GM23338 (cell line): ENCODE measurements around the gene MOK. TPM values are rescaled to one million over a fixed set of nuclear protein-coding genes. Genes with fewer than 3 reads are reported as not detected.

Source experiments
- ATAC-seq: fragments of 200-7000 bp; cut with Tn5 transposase; 3 replicates; pipeline ENCODE4 v1.9.1; 2020
- DNase-seq: peaks from one replicate; pipeline ENCODE4 v3.0.0-alpha.2; 2015; ENCODE audit warnings: low spot score
- H2AFZ ChIP-seq: fragments of 200-600 bp; sonication (generic); 2 replicates; pipeline ENCODE4 v1.8.0; 2016; ENCODE audit warnings: antibody characterized with exemption, mild to moderate bottlenecking, moderate library complexity
- H3F3A ChIP-seq: fragments of 200-600 bp; sonication (generic); replicated peaks from 2 replicates; pipeline ENCODE4 v1.8.0; 2017; ENCODE audit warnings: antibody characterized with exemption, mixed run types, low read depth
- H3K27ac ChIP-seq: fragments of 200-600 bp; sonication (generic); 2 replicates; pipeline ENCODE4 v1.6.1; 2016; ENCODE audit warnings: low read depth
- H3K27me3 ChIP-seq: fragments of 200-600 bp; sonication (generic); 2 replicates; pipeline ENCODE4 v1.8.0; 2016; ENCODE audit warnings: mild to moderate bottlenecking, mixed run types, moderate library complexity; ENCODE audit not compliant: insufficient read depth
- H3K36me3 ChIP-seq: fragments of 200-600 bp; sonication (generic); 2 replicates; pipeline ENCODE4 v1.8.0; 2016; ENCODE audit warnings: mild to moderate bottlenecking; ENCODE audit not compliant: insufficient read depth
- H3K4me1 ChIP-seq: fragments of 200-600 bp; sonication (generic); 2 replicates; pipeline ENCODE4 v1.8.0; 2016; ENCODE audit warnings: mild to moderate bottlenecking, moderate library complexity; ENCODE audit not compliant: insufficient read depth
- H3K4me2 ChIP-seq: fragments of 200-600 bp; sonication (generic); 2 replicates; pipeline ENCODE4 v1.7.1; 2017; ENCODE audit warnings: mixed run types
- H3K4me3 ChIP-seq: fragments of 200-600 bp; sonication (generic); 2 replicates; pipeline ENCODE4 v1.6.1; 2016; ENCODE audit warnings: mixed run types
- H3K79me2 ChIP-seq: fragments of 200-600 bp; sonication (generic); replicated peaks from 2 replicates; pipeline ENCODE4 v1.8.0; 2017; ENCODE audit warnings: mild to moderate bottlenecking; ENCODE audit not compliant: insufficient read depth
- H3K9me2 ChIP-seq: fragments of 200-600 bp; sonication (generic); 2 replicates; pipeline ENCODE4 v1.8.0; 2017; ENCODE audit not compliant: insufficient read depth
- H4K20me1 ChIP-seq: fragments of 200-600 bp; sonication (generic); replicated peaks from 2 replicates; pipeline ENCODE4 v1.8.0; 2017; ENCODE audit warnings: mild to moderate bottlenecking; ENCODE audit not compliant: insufficient read depth
- H3K27ac Mint-ChIP-seq: 2 replicates; pipeline ENCODE4 v1.8.0; 2020; ENCODE audit warnings: inconsistent platforms, mild to moderate bottlenecking, moderate library complexity, mixed read lengths
- H3K27me3 Mint-ChIP-seq: 3 replicates; pipeline ENCODE4 v1.8.0; 2022; ENCODE audit warnings: low read depth, mild to moderate bottlenecking, moderate library complexity, mixed read lengths, inconsistent platforms; ENCODE audit not compliant: insufficient read depth, poor library complexity
- H3K36me3 Mint-ChIP-seq: 3 replicates; pipeline ENCODE4 v1.8.0; 2021; ENCODE audit warnings: low read depth, mild to moderate bottlenecking, inconsistent platforms, moderate library complexity, mixed read lengths
- H3K4me1 Mint-ChIP-seq: 3 replicates; pipeline ENCODE4 v1.8.0; 2020; ENCODE audit warnings: mild to moderate bottlenecking, inconsistent platforms, mixed read lengths
- H3K4me3 Mint-ChIP-seq: 3 replicates; pipeline ENCODE4 v1.8.0; 2021; ENCODE audit warnings: moderate library complexity, mild to moderate bottlenecking, inconsistent platforms, mixed read lengths
- H3K9me3 Mint-ChIP-seq: 3 replicates; pipeline ENCODE4 v1.8.0; 2020; ENCODE audit warnings: moderate library complexity, mild to moderate bottlenecking, inconsistent platforms, mixed read lengths
- CREB1 ChIP-seq: fragments of 250-450 bp; sonication (Bioruptor Pico); IDR thresholded peaks from 2 replicates; pipeline ENCODE4 v1.5.0; 2020; ENCODE audit warnings: low read depth, mild to moderate bottlenecking, moderate library complexity
- EZH2 ChIP-seq: fragments of 200-600 bp; sonication (generic); IDR thresholded peaks from one replicate; pipeline ENCODE4 v1.8.0; 2017; ENCODE audit warnings: antibody characterized with exemption, mild to moderate bottlenecking, low read depth; ENCODE audit not compliant: unreplicated experiment
- EZH2phosphoT487 ChIP-seq: fragments of 200-600 bp; sonication (generic); IDR thresholded peaks from one replicate; pipeline ENCODE4 v1.8.1; 2018; ENCODE audit warnings: antibody characterized with exemption; ENCODE audit not compliant: unreplicated experiment
- JUNB ChIP-seq: IDR thresholded peaks from one replicate; pipeline ENCODE4 v1.6.1; 2016; ENCODE audit warnings: antibody characterized with exemption; ENCODE audit not compliant: unreplicated experiment
- NANOG ChIP-seq: IDR thresholded peaks from 2 replicates; pipeline ENCODE4 v1.6.1; 2016; ENCODE audit warnings: antibody characterized with exemption, borderline replicate concordance
- POLR2AphosphoS5 ChIP-seq: IDR thresholded peaks from 2 replicates; pipeline ENCODE4 v1.6.1; 2016; ENCODE audit warnings: antibody characterized with exemption, low read depth
- STAT1 ChIP-seq: IDR thresholded peaks from one replicate; pipeline ENCODE4 v1.6.1; 2016; ENCODE audit warnings: antibody characterized with exemption; ENCODE audit not compliant: unreplicated experiment
- ZNF114 ChIP-seq: fragments of 250-450 bp; sonication (Bioruptor Pico); IDR thresholded peaks from 2 replicates; pipeline ENCODE4 v1.5.0; 2020; ENCODE audit warnings: mild to moderate bottlenecking, moderate library complexity
- ZNF331 ChIP-seq: fragments of 250-450 bp; sonication (Bioruptor Pico); IDR thresholded peaks from 2 replicates; pipeline ENCODE4 v1.5.0; 2020; ENCODE audit warnings: low read depth, mild to moderate bottlenecking, moderate library complexity
- polyA plus RNA-seq: library from polyadenylated mRNA; unstranded; fragments of >200 nt; fragmentation: Nextera tagmentation; extraction: Ambion mirVana; gene quantifications from 2 replicates; pipeline ENCODE4 v1.2.1, GENCODE V29; 2016
- total RNA-seq: library from RNA; depleted of rRNA; stranded (reverse); fragments of >200 nt; shearing (Covaris generic); gene quantifications from 2 replicates; pipeline ENCODE4 v1.2.3, GENCODE V29; 2014
- TF ChIP-seq, protein P1 (sequence below): fragments of 250-450 bp; sonication (Bioruptor Pico); IDR thresholded peaks from 2 replicates; pipeline ENCODE4 v1.5.0; 2020; ENCODE audit warnings: mild to moderate bottlenecking, moderate library complexity
- TF ChIP-seq, protein P2 (sequence below), 2 experiments: fragments of 200-600 bp in 1 of 2; sonication (generic) in 1 of 2; conservative IDR thresholded peaks; 2 replicates each; pipeline versions ENCODE4 v1.5.1 to v1.6.1; 2016 to 2017; ENCODE audit warnings: antibody characterized with exemption in 2 of 2, low read depth in 2 of 2, mild to moderate bottlenecking in 2 of 2, moderate library complexity in 1 of 2
- TF ChIP-seq, protein P3 (sequence below): IDR thresholded peaks from 2 replicates; pipeline ENCODE4 v1.6.1; 2016; ENCODE audit warnings: antibody characterized with exemption
- TF ChIP-seq, protein P4 (sequence below): IDR thresholded peaks from one replicate; pipeline ENCODE4 v1.6.1; 2018; ENCODE audit warnings: antibody characterized with exemption; ENCODE audit not compliant: unreplicated experiment

MOK gene
- total and polyA plus RNA-seq, 2 experiments from 2014 or later = 3.1 TPM

DNA sequence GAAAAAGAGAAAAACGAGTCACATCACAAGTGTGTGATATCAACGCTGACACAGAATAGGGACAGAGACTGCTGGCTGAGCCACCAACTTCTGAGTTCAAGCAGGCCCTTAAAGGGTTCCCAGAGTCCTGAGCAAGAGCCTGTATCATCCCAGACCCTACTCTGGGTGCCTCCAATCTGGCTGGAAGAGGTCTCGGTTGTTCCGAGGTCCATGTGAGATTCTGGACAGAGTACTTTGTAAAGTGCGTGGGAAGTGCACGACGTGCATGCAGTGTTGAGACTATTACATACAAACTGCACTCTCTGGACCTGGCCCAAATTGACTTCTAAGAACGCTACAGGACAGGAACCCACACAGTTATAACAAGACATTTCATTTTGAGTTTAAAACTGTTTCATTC lies 40.6 kb downstream of the MOK start:
- Histone ChIP-seq H3K4me1 (no peaks in the 10 kb centered on the region), H2AFZ (peak overlapping the region; percentile 38; the same call in 1 of the 2 replicates), H3K27ac (no peak overlapping the region), H3F3A (no peaks in the 10 kb centered on the region), H3K79me2 (no peaks in the 10 kb centered on the region), H3K27me3 (no peaks in the 10 kb centered on the region), H3K4me2 (no peak overlapping the region), H3K9me2 (no peaks in the 10 kb centered on the region), H3K36me3 (no peaks in the 10 kb centered on the region), H3K4me3 (no peak overlapping the region), H4K20me1 (no peaks in the 10 kb centered on the region)
- Mint-ChIP-seq H3K27me3 (peaks cover 1% of the 10 kb centered on the region), H3K4me3 (no peak overlapping the region), H3K27ac (no peak overlapping the region), H3K9me3 (no peaks in the 10 kb centered on the region; the same call in 2 of the 3 replicates), H3K36me3 (no peaks in the 10 kb centered on the region), H3K4me1 (peaks cover 7% of the 10 kb centered on the region; the same call in 2 of the 3 replicates)
- TF ChIP-seq POLR2AphosphoS5 (no peak), JUNB (no peak), CREB1 (CRISPR knock-in tag) (no peak), ZNF331 (CRISPR knock-in tag) (no peak), EZH2 (no peak), NANOG (no peak), STAT1 (no peak), EZH2phosphoT487 (no peak), ZNF114 (CRISPR knock-in tag) (no peak)
- TF ChIP-seq, protein P1, sequence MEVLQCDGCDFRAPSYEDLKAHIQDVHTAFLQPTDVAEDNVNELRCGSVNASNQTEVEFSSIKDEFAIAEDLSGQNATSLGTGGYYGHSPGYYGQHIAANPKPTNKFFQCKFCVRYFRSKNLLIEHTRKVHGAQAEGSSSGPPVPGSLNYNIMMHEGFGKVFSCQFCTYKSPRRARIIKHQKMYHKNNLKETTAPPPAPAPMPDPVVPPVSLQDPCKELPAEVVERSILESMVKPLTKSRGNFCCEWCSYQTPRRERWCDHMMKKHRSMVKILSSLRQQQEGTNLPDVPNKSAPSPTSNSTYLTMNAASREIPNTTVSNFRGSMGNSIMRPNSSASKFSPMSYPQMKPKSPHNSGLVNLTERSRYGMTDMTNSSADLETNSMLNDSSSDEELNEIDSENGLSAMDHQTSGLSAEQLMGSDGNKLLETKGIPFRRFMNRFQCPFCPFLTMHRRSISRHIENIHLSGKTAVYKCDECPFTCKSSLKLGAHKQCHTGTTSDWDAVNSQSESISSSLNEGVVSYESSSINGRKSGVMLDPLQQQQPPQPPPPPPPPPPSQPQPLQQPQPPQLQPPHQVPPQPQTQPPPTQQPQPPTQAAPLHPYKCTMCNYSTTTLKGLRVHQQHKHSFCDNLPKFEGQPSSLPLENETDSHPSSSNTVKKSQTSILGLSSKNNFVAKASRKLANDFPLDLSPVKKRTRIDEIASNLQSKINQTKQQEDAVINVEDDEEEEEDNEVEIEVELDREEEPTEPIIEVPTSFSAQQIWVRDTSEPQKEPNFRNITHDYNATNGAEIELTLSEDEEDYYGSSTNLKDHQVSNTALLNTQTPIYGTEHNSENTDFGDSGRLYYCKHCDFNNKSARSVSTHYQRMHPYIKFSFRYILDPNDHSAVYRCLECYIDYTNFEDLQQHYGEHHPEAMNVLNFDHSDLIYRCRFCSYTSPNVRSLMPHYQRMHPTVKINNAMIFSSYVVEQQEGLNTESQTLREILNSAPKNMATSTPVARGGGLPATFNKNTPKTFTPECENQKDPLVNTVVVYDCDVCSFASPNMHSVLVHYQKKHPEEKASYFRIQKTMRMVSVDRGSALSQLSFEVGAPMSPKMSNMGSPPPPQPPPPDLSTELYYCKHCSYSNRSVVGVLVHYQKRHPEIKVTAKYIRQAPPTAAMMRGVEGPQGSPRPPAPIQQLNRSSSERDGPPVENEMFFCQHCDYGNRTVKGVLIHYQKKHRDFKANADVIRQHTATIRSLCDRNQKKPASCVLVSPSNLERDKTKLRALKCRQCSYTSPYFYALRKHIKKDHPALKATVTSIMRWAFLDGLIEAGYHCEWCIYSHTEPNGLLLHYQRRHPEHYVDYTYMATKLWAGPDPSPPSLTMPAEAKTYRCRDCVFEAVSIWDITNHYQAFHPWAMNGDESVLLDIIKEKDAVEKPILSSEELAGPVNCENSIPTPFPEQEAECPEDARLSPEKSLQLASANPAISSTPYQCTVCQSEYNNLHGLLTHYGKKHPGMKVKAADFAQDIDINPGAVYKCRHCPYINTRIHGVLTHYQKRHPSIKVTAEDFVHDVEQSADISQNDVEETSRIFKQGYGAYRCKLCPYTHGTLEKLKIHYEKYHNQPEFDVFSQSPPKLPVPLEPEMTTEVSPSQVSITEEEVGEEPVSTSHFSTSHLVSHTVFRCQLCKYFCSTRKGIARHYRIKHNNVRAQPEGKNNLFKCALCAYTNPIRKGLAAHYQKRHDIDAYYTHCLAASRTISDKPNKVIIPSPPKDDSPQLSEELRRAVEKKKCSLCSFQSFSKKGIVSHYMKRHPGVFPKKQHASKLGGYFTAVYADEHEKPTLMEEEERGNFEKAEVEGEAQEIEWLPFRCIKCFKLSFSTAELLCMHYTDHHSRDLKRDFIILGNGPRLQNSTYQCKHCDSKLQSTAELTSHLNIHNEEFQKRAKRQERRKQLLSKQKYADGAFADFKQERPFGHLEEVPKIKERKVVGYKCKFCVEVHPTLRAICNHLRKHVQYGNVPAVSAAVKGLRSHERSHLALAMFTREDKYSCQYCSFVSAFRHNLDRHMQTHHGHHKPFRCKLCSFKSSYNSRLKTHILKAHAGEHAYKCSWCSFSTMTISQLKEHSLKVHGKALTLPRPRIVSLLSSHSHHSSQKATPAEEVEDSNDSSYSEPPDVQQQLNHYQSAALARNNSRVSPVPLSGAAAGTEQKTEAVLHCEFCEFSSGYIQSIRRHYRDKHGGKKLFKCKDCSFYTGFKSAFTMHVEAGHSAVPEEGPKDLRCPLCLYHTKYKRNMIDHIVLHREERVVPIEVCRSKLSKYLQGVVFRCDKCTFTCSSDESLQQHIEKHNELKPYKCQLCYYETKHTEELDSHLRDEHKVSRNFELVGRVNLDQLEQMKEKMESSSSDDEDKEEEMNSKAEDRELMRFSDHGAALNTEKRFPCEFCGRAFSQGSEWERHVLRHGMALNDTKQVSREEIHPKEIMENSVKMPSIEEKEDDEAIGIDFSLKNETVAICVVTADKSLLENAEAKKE (CRISPR knock-in tag) = no peak
- TF ChIP-seq, protein P2, sequence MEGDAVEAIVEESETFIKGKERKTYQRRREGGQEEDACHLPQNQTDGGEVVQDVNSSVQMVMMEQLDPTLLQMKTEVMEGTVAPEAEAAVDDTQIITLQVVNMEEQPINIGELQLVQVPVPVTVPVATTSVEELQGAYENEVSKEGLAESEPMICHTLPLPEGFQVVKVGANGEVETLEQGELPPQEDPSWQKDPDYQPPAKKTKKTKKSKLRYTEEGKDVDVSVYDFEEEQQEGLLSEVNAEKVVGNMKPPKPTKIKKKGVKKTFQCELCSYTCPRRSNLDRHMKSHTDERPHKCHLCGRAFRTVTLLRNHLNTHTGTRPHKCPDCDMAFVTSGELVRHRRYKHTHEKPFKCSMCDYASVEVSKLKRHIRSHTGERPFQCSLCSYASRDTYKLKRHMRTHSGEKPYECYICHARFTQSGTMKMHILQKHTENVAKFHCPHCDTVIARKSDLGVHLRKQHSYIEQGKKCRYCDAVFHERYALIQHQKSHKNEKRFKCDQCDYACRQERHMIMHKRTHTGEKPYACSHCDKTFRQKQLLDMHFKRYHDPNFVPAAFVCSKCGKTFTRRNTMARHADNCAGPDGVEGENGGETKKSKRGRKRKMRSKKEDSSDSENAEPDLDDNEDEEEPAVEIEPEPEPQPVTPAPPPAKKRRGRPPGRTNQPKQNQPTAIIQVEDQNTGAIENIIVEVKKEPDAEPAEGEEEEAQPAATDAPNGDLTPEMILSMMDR (conservative IDR thresholded peaks at IDR 0.05; ENCODE audit: low read depth in 2 of 2) = no peak
- TF ChIP-seq, protein P3, sequence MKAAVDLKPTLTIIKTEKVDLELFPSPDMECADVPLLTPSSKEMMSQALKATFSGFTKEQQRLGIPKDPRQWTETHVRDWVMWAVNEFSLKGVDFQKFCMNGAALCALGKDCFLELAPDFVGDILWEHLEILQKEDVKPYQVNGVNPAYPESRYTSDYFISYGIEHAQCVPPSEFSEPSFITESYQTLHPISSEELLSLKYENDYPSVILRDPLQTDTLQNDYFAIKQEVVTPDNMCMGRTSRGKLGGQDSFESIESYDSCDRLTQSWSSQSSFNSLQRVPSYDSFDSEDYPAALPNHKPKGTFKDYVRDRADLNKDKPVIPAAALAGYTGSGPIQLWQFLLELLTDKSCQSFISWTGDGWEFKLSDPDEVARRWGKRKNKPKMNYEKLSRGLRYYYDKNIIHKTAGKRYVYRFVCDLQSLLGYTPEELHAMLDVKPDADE = no peak
- TF ChIP-seq, protein P4, sequence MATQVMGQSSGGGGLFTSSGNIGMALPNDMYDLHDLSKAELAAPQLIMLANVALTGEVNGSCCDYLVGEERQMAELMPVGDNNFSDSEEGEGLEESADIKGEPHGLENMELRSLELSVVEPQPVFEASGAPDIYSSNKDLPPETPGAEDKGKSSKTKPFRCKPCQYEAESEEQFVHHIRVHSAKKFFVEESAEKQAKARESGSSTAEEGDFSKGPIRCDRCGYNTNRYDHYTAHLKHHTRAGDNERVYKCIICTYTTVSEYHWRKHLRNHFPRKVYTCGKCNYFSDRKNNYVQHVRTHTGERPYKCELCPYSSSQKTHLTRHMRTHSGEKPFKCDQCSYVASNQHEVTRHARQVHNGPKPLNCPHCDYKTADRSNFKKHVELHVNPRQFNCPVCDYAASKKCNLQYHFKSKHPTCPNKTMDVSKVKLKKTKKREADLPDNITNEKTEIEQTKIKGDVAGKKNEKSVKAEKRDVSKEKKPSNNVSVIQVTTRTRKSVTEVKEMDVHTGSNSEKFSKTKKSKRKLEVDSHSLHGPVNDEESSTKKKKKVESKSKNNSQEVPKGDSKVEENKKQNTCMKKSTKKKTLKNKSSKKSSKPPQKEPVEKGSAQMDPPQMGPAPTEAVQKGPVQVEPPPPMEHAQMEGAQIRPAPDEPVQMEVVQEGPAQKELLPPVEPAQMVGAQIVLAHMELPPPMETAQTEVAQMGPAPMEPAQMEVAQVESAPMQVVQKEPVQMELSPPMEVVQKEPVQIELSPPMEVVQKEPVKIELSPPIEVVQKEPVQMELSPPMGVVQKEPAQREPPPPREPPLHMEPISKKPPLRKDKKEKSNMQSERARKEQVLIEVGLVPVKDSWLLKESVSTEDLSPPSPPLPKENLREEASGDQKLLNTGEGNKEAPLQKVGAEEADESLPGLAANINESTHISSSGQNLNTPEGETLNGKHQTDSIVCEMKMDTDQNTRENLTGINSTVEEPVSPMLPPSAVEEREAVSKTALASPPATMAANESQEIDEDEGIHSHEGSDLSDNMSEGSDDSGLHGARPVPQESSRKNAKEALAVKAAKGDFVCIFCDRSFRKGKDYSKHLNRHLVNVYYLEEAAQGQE = no peak
- DNase-seq = no peak
- no peak for ATAC-seq
